Measurements from ENCODE around the gene ETV3. TPM values are rescaled to one million over a fixed set of nuclear protein-coding genes. Genes with fewer than 3 reads are reported as not detected.

The ETV3 gene
- total and polyA plus RNA-seq, 2 of the 13 experiments (the other 11 are each of a cell fraction or from before 2014, with no cell fraction given) = 4.2 to 5.8 TPM

DNA sequence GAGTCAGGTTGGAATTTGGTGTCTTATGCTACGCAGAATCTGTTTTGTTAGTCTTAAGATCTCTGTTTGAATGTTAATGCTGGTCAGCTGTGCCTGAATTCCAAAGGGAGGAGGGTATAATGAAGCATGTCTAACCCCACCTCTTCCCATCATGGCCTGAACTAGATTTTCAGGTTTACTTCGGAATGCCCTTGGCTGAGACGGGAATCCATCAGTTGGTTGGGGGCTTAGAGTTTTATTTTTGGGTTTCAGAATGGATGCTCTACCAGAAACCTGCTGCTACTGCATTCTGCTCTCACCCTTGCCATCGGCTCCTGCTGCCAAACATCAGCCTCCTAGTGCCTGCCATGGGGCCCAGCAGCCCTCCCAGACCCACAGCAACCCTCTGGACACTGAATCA is 24.1 kb upstream of the ETV3 start:
- intact Hi-C loops (cut with micrococcal nuclease; ENCODE audit: unreplicated experiment) (no loop called here), in situ Hi-C loops (cut with HindIII; ENCODE audit: extremely low pct_ligation_motif_present, low pct_unique_long_range_greater_than_20kb) (no loop called here)
- H3K27me3 ChIP-seq (ENCODE audit: control insufficient read depth in 1 of 2, insufficient read depth in 2 of 2, low read length in 2 of 2) = peaks cover 6 to 42% of the 10 kb centered on the region in 2 experiments; a peak in 4 of 5 replicates
- H3K36me3 ChIP-seq (replicated peaks in 1 of 2; ENCODE audit: control insufficient read depth in 1 of 2, insufficient read depth in 2 of 2, low read length in 2 of 2) = no peaks in the 10 kb centered on the region
- H3K4me1 ChIP-seq (ENCODE audit: insufficient read depth, low read length) = no peaks in the 10 kb centered on the region
- no peak for FAIRE-seq
- BruUV-seq (replicated peaks) = no TSS peak
- 8% methylated on average over 4 of the region's 4 CpGs for WGBS (ENCODE audit: low lambda C conversion rate)
- no peaks in the 10 kb centered on the region for H3K79me2 ChIP-seq (ENCODE audit: insufficient read depth, low read length)
- ChIA-PET POLR2A (no interaction called here), CTCF (ENCODE audit: low intra/inter-chr PET ratio, low total read pairs) (no interaction called here)
- H3K4me3 ChIP-seq (replicated peaks in 1 of 3; ENCODE audit: insufficient read depth in 1 of 3, low read depth in 2 of 3, low read length in 3 of 3) = no peak overlapping the region
- TF ChIP-seq, protein P1, sequence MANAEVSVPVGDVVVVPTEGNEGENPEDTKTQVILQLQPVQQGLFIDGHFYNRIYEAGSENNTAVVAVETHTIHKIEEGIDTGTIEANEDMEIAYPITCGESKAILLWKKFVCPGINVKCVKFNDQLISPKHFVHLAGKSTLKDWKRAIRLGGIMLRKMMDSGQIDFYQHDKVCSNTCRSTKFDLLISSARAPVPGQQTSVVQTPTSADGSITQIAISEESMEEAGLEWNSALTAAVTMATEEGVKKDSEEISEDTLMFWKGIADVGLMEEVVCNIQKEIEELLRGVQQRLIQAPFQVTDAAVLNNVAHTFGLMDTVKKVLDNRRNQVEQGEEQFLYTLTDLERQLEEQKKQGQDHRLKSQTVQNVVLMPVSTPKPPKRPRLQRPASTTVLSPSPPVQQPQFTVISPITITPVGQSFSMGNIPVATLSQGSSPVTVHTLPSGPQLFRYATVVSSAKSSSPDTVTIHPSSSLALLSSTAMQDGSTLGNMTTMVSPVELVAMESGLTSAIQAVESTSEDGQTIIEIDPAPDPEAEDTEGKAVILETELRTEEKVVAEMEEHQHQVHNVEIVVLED (CRISPR knock-in tag; IDR thresholded peaks at IDR 0.05; ENCODE audit: borderline replicate concordance) = no peak
- TF ChIP-seq FLYWCH1 (CRISPR knock-in tag; IDR thresholded peaks at IDR 0.05) (no peak), KLF11 (CRISPR knock-in tag; IDR thresholded peaks at IDR 0.05) (no peak), REXO4 (CRISPR knock-in tag; IDR thresholded peaks at IDR 0.05; ENCODE audit: borderline replicate concordance) (no peak), HOXD1 (CRISPR knock-in tag; IDR thresholded peaks at IDR 0.05) (no peak)
- no peak for ATAC-seq
- no peak for DNase-seq (ENCODE audit: low spot score)
- no peak overlapping the region for H3K4me2 ChIP-seq (ENCODE audit: low read depth, low read length)
- H3K9ac ChIP-seq (ENCODE audit: insufficient read depth, low read depth, low read length) = no peak overlapping the region
- H2AFZ ChIP-seq (ENCODE audit: low read length) = no peak overlapping the region
- H3K9me3 ChIP-seq (ENCODE audit: low read length) = no peaks in the 10 kb centered on the region
- no peak overlapping the region for H3K27ac ChIP-seq (ENCODE audit: extremely low read length, insufficient read depth, low read length)
- no peaks in the 10 kb centered on the region for H4K20me1 ChIP-seq (ENCODE audit: insufficient read depth, low read length)

DNA sequence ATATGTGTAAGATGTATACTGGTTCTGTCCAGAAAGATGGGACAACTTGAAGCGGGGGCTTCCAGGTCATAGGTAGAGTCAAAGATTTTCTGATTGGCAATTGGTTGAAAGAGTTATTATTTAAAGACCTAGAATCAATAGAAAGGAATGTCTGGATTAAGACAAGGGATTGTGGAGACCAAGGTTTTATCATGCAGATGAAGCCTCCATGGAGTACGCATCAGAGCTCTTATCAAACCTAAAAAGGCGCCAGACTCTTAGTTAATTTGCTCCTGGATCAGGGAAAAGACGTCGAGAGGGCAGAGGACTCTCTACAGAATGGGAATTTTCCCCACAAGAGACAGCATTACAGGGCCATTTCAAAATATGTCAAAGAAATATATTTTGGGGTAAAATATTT is 23.7 kb upstream of the ETV3 start:
- BruUV-seq (replicated peaks) = no TSS peak

More for the DNA sequence above, 23.7 kb upstream of the ETV3 start:
- peaks cover 6 to 42% of the 10 kb centered on the region in 2 experiments; a peak in 4 of 5 replicates for H3K27me3 ChIP-seq (ENCODE audit: control insufficient read depth in 1 of 2, insufficient read depth in 2 of 2, low read length in 2 of 2)
- TF ChIP-seq FIP1L1 (IDR thresholded peaks at IDR 0.05; ENCODE audit: borderline replicate concordance, insufficient read depth, low read depth, low read length) (no peak), ZNF224 (CRISPR knock-in tag; IDR thresholded peaks at IDR 0.05) (no peak), ARNT2 (CRISPR knock-in tag; IDR thresholded peaks at IDR 0.05; ENCODE audit: low read depth) (no peak), ZNF333 (CRISPR knock-in tag; IDR thresholded peaks at IDR 0.05; ENCODE audit: borderline replicate concordance) (no peak), NCOA5 (CRISPR knock-in tag; IDR thresholded peaks at IDR 0.05) (no peak), NRL (CRISPR knock-in tag; IDR thresholded peaks at IDR 0.05; ENCODE audit: borderline replicate concordance) (no peak)
- TF ChIP-seq, protein P2, sequence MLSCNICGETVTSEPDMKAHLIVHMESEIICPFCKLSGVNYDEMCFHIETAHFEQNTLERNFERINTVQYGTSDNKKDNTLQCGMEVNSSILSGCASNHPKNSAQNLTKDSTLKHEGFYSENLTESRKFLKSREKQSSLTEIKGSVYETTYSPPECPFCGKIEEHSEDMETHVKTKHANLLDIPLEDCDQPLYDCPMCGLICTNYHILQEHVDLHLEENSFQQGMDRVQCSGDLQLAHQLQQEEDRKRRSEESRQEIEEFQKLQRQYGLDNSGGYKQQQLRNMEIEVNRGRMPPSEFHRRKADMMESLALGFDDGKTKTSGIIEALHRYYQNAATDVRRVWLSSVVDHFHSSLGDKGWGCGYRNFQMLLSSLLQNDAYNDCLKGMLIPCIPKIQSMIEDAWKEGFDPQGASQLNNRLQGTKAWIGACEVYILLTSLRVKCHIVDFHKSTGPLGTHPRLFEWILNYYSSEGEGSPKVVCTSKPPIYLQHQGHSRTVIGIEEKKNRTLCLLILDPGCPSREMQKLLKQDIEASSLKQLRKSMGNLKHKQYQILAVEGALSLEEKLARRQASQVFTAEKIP (CRISPR knock-in tag; IDR thresholded peaks at IDR 0.05; ENCODE audit: borderline replicate concordance) = no peak
- TF ChIP-seq, protein P3, sequence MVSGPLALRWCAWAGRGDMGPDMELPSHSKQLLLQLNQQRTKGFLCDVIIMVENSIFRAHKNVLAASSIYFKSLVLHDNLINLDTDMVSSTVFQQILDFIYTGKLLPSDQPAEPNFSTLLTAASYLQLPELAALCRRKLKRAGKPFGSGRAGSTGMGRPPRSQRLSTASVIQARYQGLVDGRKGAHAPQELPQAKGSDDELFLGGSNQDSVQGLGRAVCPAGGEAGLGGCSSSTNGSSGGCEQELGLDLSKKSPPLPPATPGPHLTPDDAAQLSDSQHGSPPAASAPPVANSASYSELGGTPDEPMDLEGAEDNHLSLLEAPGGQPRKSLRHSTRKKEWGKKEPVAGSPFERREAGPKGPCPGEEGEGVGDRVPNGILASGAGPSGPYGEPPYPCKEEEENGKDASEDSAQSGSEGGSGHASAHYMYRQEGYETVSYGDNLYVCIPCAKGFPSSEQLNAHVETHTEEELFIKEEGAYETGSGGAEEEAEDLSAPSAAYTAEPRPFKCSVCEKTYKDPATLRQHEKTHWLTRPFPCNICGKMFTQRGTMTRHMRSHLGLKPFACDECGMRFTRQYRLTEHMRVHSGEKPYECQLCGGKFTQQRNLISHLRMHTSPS (CRISPR knock-in tag; IDR thresholded peaks at IDR 0.05; ENCODE audit: low read depth) = no peak
- no peaks in the 10 kb centered on the region for H3K4me1 ChIP-seq (ENCODE audit: insufficient read depth, low read length)
- no peak overlapping the region for H2AFZ ChIP-seq (ENCODE audit: low read length)
- ATAC-seq (no peak), FAIRE-seq (no peak), DNase-seq (ENCODE audit: low spot score) (no peak)
- H3K9me3 ChIP-seq (ENCODE audit: low read length) = no peaks in the 10 kb centered on the region
- intact Hi-C loops (cut with micrococcal nuclease; ENCODE audit: unreplicated experiment) = no loop called here
- no peak overlapping the region for H3K4me3 ChIP-seq (replicated peaks in 1 of 3; ENCODE audit: insufficient read depth in 1 of 3, low read depth in 2 of 3, low read length in 3 of 3)
- no peaks in the 10 kb centered on the region for H4K20me1 ChIP-seq (ENCODE audit: insufficient read depth, low read length)
- no peak overlapping the region for H3K4me2 ChIP-seq (ENCODE audit: low read depth, low read length)
- WGBS (ENCODE audit: low lambda C conversion rate) = 5% methylated on average over 5 of the region's 5 CpGs
- ChIA-PET POLR2A (no interaction called here), CTCF (ENCODE audit: low intra/inter-chr PET ratio, low total read pairs) (no interaction called here)
- no peak overlapping the region for H3K27ac ChIP-seq (ENCODE audit: extremely low read length, insufficient read depth, low read length)
- no peaks in the 10 kb centered on the region for H3K36me3 ChIP-seq (replicated peaks in 1 of 2; ENCODE audit: control insufficient read depth in 1 of 2, insufficient read depth in 2 of 2, low read length in 2 of 2)
- no peaks in the 10 kb centered on the region for H3K79me2 ChIP-seq (ENCODE audit: insufficient read depth, low read length)
- H3K9ac ChIP-seq (ENCODE audit: insufficient read depth, low read depth, low read length) = no peak overlapping the region
- in situ Hi-C loops (cut with HindIII; ENCODE audit: extremely low pct_ligation_motif_present, low pct_unique_long_range_greater_than_20kb) = no loop called here
